KBM-7 (cell line): ENCODE data around the gene CYP4F12.
A peak's percentile ranks its signal among the peaks of the same experiment; 100 is the strongest.

Source experiments
- DNase-seq: peaks from one replicate; pipeline ENCODE4 v3.0.0-alpha.2; 2015
- in situ Hi-C: fragments of 300-500 bp; cut with MboI; formaldehyde crosslinking; loops from 2 replicates; pipeline ENCODE4 v1.14.3; 2020; ENCODE audit warnings: low sequenced_read_pairs, low pct_unique_long_range_greater_than_20kb, mixed read lengths

The CYP4F12 gene, protein sequence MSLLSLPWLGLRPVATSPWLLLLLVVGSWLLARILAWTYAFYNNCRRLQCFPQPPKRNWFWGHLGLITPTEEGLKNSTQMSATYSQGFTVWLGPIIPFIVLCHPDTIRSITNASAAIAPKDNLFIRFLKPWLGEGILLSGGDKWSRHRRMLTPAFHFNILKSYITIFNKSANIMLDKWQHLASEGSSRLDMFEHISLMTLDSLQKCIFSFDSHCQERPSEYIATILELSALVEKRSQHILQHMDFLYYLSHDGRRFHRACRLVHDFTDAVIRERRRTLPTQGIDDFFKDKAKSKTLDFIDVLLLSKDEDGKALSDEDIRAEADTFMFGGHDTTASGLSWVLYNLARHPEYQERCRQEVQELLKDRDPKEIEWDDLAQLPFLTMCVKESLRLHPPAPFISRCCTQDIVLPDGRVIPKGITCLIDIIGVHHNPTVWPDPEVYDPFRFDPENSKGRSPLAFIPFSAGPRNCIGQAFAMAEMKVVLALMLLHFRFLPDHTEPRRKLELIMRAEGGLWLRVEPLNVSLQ

DNA sequence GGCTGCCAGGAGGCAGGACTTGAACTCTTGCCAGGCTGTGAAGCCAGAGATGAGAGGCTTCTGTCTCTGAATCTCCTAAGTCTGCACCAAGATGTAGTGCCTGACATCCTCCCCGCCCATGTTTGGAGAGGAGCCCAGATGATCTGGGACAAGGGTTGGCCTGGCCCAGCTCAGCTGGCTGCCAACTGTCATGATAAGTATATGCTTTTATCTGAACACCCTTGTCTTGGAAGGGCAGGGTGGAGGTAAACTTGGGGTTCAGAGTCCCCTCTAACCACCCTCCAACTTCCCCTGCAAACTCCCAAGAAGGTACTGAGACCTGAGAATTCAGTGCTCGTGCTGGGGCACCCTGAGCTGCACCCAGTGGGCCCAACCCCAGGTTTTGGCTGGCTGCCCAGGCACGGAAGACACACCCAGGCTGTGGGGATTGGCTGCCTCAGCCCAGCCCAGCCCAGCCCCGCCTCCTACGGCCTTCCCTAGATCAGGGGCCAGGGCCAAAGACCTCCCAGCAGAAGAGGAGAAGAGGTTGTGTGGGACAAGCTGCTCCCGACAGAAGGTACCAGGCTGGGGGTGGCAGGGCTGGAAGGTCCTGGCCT lies at the start of gene CYP4F12:
TSS of gene CYP4F12 (plus strand) at position 508 of the 596 bp plus-strand sequence. CDS start 443 bp downstream, outside the sequence.
- DNase-seq, result peak; percentile 7
- in situ Hi-C loops, result loop anchor here (5.0 kb wide), 1 partner anchor 105 kb away; no protein-coding TSS in a partner anchor

DNA sequence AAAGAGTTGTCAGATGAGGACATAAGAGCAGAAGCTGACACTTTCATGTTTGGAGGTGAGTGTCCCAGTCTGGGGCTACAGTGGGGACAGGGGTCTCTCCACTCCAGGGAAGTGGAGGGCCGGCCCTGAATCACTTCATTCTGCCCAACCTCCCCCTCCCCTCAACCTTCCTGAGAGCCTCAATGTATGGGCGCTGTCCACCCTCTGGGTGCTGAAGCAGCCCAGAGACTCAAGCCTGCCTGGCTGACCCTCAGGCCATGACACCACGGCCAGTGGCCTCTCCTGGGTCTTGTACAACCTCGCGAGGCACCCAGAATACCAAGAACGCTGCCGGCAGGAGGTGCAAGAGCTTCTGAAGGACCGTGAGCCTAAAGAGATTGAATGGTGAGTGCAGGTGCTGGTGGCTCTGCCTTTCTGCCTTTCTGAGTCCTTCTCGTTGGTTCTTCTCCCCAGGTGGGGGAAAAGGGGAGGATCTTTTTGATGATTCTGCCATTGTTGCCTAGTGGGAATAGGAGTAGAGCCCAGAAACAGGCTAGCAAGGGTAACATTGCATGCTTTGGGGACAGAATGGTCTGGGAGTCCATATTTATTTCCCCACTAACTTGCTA lies 49.1 kb upstream of the CYP4F12 start:
- peak; percentile 29 for DNase-seq
- in situ Hi-C loops, result no loop called here

DNA sequence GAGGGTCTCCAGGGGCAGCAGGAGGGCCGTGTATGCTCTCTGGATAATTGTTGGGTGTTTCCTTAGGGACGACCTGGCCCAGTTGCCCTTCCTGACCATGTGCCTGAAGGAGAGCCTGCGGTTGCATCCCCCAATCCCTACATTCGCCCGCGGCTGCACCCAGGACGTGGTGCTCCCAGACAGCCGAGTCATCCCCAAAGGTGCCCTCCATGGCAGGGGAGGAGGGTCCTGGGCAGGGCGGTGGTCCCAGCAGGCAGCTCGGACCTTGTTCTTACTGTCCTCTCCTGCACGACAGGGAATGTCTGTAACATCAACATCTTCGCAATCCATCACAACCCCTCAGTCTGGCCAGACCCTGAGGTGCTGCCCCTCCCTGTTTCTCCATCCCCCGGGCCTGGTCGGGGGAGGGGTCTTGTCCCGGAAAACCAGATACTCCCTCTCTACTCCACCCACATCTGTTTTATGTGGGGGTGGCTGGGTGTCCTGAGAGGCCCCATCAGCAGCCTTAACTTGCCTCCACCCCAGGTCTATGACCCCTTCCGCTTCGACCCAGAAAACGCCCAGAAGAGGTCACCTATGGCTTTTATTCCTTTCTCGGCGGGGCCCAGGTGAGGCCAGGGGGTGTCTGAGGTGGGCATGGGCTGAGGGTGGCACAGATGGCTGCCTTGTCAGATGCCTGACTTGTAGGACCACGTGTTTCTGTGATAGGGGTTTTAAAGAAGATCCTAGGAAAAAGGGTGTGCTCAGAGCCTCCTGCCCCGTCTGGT lies 44.5 kb upstream of the CYP4F12 start:
- in situ Hi-C loops, result loop anchor here (25.0 kb wide), 1 partner anchor 559 kb away; the partner anchor contains the start of genes AP1M1 and FAM32A
- no peak for DNase-seq

DNA sequence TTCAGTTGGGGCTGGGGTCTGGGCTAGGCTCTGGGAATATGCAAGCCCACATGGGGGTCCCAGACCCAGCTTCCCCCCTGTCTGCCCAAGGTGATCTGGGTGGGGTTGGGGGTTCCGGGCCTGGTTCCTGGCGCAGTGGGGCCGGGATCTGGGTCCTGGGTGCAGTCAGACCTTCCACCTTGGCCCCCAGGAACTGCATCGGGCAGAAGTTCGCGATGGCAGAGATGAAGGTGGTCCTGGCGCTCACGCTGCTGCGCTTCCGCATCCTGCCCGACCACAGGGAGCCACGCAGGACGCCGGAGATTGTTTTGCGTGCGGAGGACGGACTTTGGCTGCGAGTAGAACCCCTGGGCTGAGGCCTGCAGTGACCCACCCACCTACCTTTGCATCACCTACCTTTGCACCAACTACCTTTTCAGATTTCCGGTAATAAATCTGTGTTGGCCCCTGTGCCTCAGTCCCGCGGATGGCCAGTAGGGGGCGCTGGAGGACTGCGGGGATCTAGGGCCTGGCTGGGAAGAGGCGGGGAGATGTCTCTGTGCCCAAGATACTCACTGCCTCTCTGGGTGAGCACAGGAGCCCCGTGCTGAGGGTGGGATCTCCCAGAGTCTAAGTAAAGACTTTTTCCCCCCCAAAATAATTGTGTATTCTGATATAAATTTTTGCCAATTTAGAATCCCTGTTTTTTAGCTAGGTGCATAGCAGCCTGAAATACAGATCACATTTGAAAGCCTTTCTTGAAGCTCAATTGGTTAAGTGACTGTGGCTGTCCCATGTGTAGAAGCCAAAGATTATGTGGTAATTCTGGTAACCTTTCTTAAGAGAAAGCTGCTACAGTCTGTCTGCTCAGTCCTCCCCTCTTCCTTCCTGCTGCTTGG lies 43.6 kb upstream of the CYP4F12 start:
- in situ Hi-C loops, result loop anchor here (25.0 kb wide), 1 partner anchor 558 kb away; the partner anchor contains the start of genes AP1M1 and FAM32A
- DNase-seq, result peak; percentile 86

DNA sequence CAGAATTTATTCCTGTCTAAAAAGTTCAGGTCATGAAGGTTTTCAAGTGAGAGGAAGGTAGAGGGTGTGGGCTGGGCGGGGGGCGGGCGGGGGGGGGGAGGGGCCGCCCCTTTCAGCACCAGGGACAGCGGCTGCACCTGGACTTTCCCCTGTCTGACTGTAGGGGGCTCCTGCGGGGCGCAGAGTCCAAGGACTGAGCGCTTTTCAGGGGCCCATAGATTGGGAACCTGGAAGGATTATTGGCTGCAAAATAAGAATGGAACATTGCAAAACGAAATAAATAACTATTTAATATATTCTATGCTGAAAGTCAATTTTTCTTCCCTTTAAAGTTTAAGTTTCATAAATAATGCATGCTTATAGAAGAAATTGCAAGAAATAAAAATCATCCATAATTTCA lies 41.1 kb upstream of the CYP4F12 start:
- in situ Hi-C loops, result loop anchor here (25.0 kb wide), 1 partner anchor 555 kb away; the partner anchor contains the start of genes AP1M1 and FAM32A
- peak; percentile 27 for DNase-seq

DNA sequence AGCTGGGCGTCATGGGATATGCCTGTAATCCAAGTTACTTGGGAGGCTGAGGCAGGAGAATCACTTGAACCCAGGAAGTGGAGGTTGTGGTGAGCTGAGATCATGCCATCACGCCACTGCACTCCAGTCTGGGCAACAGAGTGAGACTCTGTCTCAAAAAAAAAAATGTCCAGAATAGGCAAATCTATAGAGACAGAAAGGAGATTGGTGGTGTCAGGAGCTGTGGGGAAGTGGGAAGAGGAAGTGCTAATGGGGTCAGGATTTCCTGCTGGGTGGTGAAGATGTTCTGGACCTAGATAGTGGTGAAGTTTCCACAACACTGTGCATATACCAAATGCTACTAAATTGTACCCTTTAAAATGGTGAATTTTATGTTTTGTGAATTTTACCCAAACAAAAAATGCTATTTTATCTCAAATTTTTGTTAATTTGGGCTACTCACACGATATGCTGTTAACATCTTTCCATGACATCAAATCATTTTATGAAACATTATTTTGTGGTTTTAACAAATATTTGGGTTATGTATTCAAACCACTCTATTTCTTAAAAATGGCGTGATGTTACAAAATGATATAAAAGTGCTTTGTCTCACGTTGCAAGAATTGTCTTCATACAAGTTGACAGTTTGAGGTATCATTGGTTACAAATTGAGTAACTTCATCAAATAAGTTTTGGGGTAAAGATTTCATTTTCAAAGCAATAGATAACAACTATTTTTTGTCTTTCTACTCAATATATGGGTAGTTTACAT lies 39.6 kb upstream of the CYP4F12 start:
- in situ Hi-C loops, result loop anchor here (25.0 kb wide), 1 partner anchor 554 kb away; the partner anchor contains the start of genes AP1M1 and FAM32A
- DNase-seq, result peak; percentile 69

DNA sequence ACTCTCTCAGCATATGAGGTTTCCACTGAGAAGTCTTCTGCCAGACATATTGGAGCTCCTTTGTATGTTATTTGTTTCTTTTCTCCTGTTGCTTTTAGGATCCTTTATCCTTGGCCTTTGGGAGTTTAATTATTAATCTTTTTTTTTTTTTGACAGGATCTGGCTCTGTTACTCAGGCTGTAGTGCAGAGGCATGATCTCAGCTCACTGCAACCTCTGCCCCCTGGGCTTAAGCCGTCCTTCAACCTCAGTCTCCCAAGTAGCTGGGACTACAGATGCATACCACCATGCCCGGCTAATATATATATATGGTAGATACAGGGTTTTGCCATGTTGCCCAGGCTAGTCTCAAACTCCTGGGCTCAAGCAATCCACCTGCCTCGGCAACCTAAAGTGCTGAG lies 38.8 kb upstream of the CYP4F12 start:
- in situ Hi-C loops, result loop anchor here (25.0 kb wide), 1 partner anchor 553 kb away; the partner anchor contains the start of genes AP1M1 and FAM32A

DNA sequence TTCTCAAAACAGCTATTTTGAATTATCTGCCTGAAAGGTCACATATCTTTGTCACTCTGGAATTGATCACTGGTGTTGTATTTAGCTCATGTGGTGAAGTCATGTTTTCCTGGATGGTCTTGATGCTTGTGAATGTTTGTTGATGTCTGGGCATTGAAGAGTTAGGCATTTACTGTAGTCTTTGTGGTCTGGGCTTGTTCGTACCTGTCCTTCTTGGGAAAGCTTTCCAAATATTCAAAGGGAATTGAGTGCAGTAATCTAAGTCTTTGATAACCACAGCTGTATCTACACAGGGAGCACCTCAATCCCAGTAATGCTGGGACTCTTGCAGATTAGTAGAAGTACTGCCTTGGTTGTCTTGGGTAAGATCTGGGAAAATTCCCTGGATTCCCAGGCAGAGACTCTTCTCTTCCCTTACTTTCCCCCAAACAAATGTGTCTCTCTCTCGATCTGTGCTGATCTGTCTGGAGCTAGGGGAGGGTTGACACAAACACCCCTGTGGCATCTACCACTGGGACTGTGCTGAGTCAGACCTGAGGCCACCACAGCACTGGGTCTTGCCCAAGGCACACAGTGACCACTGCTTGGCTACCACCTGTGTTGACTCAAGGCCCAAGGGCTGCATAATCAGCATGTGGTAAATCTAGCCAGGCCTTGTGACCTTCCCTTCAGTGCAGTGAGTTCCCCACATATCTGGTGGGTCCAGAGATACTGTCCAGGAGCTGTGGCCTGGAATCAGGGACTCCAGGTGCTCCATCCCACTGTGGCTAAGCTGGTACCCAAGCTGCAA lies 37.7 kb upstream of the CYP4F12 start:
- in situ Hi-C loops, result loop anchor here (25.0 kb wide), 1 partner anchor 552 kb away; the partner anchor contains the start of genes AP1M1 and FAM32A

More for the DNA sequence above, 38.8 kb upstream of the CYP4F12 start:
- no peak for DNase-seq

DNA sequence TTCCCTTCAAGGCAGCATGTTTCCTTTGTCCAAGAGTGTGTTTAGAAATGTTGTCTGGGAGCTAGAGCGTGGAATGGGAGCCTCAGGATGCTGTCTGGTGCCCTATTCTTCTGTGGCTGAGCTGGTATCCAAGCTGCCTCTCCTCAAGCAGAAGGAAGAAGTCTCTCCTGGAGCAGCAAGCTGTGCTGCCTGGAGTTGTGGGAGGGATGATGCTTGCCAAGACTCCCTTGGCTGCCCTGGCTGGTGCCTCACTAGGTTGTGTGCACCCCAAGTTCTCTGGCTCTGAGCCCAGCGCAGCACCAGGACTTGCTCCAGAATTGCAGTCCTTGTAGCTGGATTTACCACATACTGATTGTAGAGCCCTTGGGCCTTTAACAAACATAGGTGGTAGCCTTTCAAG lies 36.9 kb upstream of the CYP4F12 start:
- in situ Hi-C loops, result loop anchor here (25.0 kb wide), 1 partner anchor 551 kb away; the partner anchor contains the start of genes AP1M1 and FAM32A
- no peak for DNase-seq

More for the DNA sequence above, 37.7 kb upstream of the CYP4F12 start:
- DNase-seq, result no peak

DNA sequence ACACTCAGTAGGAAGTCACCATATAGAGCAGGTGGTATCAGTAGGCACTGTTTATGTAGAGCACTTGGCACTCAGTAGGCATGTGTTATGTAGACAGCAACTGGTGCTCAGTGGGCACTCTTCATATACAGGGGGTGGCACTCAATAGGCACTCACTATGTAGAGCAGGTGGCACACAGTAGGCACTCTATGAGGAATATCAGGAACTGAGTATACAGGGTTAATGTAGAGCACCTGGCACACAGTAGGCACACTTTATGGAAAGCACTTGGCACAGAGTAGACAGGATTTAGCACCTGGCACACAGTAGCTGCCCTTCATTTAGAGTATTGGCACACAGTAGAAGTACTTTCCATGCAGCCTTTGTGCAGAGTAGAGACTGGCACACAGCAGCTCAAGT lies 33.3 kb upstream of the CYP4F12 start:
- in situ Hi-C loops, result loop anchor here (25.0 kb wide), 1 partner anchor 548 kb away; the partner anchor contains the start of genes AP1M1 and FAM32A

DNA sequence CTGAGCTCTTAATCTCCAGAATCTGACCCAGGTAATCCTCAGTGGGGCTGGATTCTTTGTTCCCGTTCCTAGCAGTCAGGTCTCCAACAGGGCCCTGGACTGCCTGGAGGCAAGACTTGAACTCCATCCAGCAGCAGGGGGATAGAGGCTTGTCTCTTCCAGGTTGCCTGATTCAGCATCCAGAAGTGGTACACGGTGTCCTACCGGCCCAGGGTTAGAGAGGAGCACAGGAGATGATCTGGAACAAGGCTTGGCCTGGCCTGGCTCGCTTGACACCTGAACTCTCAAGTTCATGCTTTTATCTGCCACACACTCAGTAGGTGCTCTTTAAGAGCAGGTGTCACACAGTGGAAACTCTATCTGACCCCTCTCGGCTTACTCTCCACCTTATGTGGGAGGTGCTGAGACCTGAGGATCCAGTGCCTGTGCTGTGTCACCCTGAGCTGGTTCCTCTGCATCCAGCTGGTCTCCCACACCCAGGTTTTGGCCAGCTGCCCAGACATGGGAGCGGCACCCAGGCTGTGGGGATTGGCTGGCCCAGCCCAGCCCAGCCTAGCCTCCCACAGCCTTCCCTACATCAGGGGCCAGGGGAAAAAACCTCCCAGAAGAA lies 32.5 kb upstream of the CYP4F12 start, which contains the start of gene CYP4F3:
TSS of gene CYP4F3 (plus strand) at position 604 of the 610 bp plus-strand sequence. CDS start 519 bp downstream, outside the sequence.
- no peak for DNase-seq
- in situ Hi-C loops, result loop anchor here (25.0 kb wide), 1 partner anchor 547 kb away; the partner anchor contains the start of genes AP1M1 and FAM32A

More for the DNA sequence above, 33.3 kb upstream of the CYP4F12 start:
- DNase-seq, result no peak

DNA sequence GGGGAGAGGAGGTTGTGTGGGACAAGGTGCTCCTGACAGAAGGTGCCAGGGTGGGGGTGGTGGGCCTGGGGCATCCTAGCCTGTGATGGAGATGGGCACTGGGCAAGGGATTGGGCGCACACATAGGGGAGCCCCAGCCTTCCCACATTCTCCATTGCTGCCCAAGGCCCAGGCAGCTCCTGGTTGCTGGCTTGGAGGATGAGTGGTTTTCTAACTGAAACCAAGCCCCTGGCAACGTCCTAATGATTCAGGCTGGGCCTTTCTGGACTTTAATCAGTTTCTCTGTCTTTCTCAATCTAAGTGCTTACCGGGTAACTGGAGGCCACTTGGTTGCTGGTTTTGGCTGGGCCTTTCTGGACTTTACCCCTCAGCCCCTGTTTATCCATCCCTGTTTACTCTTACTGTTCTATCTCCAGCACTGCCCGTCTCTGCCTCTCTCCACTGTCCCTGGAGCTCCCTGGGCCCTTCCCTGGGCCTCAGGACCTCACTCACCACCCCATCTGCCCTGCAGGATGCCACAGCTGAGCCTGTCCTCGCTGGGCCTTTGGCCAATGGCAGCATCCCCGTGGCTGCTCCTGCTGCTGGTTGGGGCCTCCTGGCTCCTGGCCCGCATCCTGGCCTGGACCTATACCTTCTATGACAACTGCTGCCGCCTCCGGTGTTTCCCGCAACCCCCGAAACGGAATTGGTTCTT lies 31.8 kb upstream of the CYP4F12 start:
- in situ Hi-C loops, result loop anchor here (25.0 kb wide), 1 partner anchor 546 kb away; the partner anchor contains the start of genes AP1M1 and FAM32A

DNA sequence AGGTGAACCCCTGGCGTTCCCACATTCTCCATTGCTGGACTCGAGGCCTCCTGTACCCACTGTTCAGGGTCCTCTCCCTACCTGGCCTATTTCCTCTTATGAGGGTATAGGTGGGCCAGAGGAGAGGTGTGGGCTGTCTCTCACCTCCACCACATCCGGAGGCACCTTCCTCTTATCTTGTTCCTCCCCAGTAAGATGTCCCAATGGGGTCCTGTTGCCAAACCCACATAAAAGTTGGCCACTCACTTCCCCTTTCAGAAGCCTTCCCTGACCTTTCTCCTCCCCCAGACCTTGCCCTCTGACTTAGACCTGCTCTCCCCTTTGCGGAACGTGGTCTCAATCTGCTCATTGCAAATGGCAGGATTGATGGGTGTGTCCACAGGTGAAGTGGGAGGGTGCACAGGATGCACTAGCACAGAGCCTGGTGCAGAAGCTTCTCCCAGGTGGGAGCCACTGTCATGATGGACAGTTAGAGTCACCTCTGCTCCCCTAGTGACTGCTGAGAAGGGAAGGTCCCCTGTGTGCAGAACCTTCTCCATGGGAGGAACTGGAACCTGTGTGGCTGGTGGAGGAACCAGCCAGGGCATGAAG lies 30.9 kb upstream of the CYP4F12 start:
- peak; percentile 39 for DNase-seq
- in situ Hi-C loops, result loop anchor here (25.0 kb wide), 1 partner anchor 545 kb away; the partner anchor contains the start of genes AP1M1 and FAM32A

More for the DNA sequence above, 31.8 kb upstream of the CYP4F12 start:
- no peak for DNase-seq

DNA sequence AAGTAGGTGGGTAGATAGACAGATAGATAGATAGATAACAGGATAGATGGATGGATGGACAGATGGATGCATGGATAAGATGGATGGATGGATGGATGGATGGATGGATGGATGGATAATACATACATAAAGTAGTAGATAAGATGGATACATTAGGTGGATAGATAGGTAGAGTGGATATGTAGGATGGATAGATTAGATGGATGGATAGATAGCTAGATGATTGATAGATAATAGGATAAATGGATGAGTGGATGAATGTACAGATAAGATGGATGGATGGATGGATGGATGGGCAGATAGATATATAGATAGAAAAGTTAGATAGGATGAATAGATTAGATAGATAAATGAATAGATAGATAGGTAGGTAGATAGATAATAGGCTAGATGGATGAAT lies 30.1 kb upstream of the CYP4F12 start:
- in situ Hi-C loops, result loop anchor here (25.0 kb wide), 1 partner anchor 544 kb away; the partner anchor contains the start of genes AP1M1 and FAM32A
- DNase-seq, result no peak
